Duodenal mucosa (tissue), 2 donors: ENCODE measurements around the gene TLR4.

Experiments used
- H3K27ac ChIP-seq: one replicate; pipeline ENCODE4 v1.7.0; 2013; ENCODE audit warnings: low read depth, low read length
- H3K27me3 ChIP-seq, 2 donors: one replicate each; pipeline ENCODE4 v1.7.0; 2013; ENCODE audit warnings: low read length in 2 of 2, control low read depth in 1 of 2; ENCODE audit not compliant: insufficient read depth in 2 of 2, control insufficient read depth in 1 of 2
- H3K36me3 ChIP-seq, 2 donors: one replicate each; pipeline ENCODE4 v1.7.0; 2013; ENCODE audit warnings: low read length in 2 of 2, control low read depth in 1 of 2; ENCODE audit not compliant: insufficient read depth in 2 of 2, control insufficient read depth in 1 of 2
- H3K4me1 ChIP-seq, 2 donors: one replicate each; pipeline ENCODE4 v1.7.0; 2013; ENCODE audit warnings: low read length in 2 of 2, control low read depth in 1 of 2; ENCODE audit not compliant: insufficient read depth in 2 of 2, control insufficient read depth in 1 of 2
- H3K4me3 ChIP-seq, 2 donors: one replicate each; pipeline ENCODE4 v1.7.0; 2013; ENCODE audit warnings: low read length in 2 of 2, low read depth in 1 of 2
- H3K9ac ChIP-seq, 2 donors: one replicate each; pipeline ENCODE4 v1.7.0; 2013; ENCODE audit warnings: low read length in 2 of 2, low read depth in 1 of 2
- H3K9me3 ChIP-seq, 2 donors: one replicate each; pipeline ENCODE4 v1.7.0; 2013; ENCODE audit warnings: low read length in 2 of 2, control low read depth in 1 of 2; ENCODE audit not compliant: control insufficient read depth in 1 of 2

The TLR4 gene

DNA sequence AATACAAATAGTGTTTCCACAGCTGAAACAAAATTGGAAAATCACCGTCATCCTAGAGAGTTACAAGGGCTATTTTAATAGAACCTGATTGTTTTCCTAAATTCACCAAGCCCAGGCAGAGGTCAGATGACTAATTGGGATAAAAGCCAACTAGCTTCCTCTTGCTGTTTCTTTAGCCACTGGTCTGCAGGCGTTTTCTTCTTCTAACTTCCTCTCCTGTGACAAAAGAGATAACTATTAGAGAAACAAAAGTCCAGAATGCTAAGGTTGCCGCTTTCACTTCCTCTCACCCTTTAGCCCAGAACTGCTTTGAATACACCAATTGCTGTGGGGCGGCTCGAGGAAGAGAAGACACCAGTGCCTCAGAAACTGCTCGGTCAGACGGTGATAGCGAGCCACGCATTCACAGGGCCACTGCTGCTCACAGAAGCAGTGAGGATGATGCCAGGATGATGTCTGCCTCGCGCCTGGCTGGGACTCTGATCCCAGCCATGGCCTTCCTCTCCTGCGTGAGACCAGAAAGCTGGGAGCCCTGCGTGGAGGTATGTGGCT, at the start of gene TLR4:
Gene TLR4, plus strand, starts transcription at position 380 of the 552 bp plus-strand sequence. Its CDS starts 70 bp downstream, at position 450.
- peak within 1 kb of the TSS; percentile 27 for H3K27ac ChIP-seq
- peak within 1 kb of the TSS in 1 of 2 donors; percentile 28 for H3K9ac ChIP-seq
- peaks cover 0 to 10% of the 10 kb centered on the region in 2 donors for H3K4me1 ChIP-seq
- H3K4me3 ChIP-seq = peak within 1 kb of the TSS; percentile 44 to 54
- H3K36me3 ChIP-seq = no peaks in the 10 kb centered on the region
- H3K27me3 ChIP-seq = no peaks in the 10 kb centered on the region
- no peaks in the 10 kb centered on the region for H3K9me3 ChIP-seq

DNA sequence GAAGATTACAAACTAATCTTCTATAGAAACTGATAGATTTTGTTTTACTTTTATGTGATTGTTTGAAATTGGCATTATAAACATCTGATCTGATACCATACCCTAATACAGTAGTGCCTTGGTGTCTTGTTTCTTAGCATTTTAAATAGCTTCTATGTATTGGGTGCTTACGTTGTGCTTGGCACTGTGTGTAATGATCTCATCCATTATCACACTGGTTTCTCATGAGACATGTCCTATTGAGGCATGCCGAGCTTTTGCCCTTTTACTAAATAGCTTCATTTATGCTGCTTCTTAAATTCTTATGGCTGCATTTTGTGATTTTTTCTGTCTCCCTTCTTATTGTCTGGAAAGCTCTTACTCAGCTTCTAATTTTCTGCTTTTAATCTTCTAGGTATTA, 48.2 kb upstream of the TLR4 start:
- Histone ChIP-seq H3K4me1 (no peaks in the 10 kb centered on the region), H3K27me3 (no peaks in the 10 kb centered on the region), H3K4me3 (no peak overlapping the region), H3K36me3 (no peaks in the 10 kb centered on the region), H3K9ac (no peak overlapping the region), H3K27ac (no peak overlapping the region), H3K9me3 (no peaks in the 10 kb centered on the region)

DNA sequence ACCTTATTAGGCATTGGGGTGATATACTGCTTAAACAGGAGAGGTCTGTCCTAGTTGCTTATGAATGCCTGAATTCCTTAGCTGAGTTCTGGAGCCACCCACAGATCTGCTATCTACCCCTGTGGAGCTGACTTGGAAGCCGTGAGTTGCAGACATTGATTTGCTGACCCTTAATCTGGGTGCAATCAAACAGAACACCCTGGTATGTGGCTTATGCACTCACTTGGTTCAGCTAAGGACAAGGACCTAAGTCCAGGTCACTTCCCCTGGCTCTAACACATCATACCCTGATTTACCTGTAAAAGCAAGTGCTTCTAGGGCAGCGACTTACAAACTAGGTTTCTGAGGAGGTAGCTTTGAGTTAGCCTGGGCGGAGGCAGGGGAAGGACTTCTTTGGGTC, 41.6 kb upstream of the TLR4 start:
- H3K27ac ChIP-seq = no peak overlapping the region
- no peaks in the 10 kb centered on the region for H3K27me3 ChIP-seq
- no peaks in the 10 kb centered on the region for H3K36me3 ChIP-seq
- no peak overlapping the region for H3K4me3 ChIP-seq
- H3K4me1 ChIP-seq = no peaks in the 10 kb centered on the region
- no peaks in the 10 kb centered on the region for H3K9me3 ChIP-seq
- H3K9ac ChIP-seq = no peak overlapping the region

DNA sequence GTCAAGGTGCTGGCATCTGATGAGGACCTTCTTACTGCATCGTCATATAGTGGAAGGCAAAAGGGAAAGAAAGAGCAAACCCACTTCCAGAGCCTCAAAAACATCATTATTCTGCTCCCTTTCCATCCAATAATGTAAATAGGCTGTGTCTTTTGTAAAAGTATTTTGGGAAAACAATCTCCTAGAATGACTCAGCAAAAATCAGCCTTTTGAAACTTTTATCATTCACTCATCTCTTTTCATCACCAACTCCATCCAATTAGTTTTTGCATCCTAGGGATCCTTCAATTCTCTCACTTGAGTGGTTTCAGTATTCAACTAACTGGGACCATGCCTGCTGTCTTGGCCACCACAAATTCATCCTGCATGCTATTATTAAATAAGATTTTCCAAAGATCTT, 39.8 kb upstream of the TLR4 start:
- no peak overlapping the region for H3K27ac ChIP-seq
- no peak overlapping the region for H3K4me3 ChIP-seq
- no peak overlapping the region for H3K9ac ChIP-seq
- no peaks in the 10 kb centered on the region for H3K27me3 ChIP-seq
- no peaks in the 10 kb centered on the region for H3K9me3 ChIP-seq
- H3K36me3 ChIP-seq = no peaks in the 10 kb centered on the region
- no peaks in the 10 kb centered on the region for H3K4me1 ChIP-seq

DNA sequence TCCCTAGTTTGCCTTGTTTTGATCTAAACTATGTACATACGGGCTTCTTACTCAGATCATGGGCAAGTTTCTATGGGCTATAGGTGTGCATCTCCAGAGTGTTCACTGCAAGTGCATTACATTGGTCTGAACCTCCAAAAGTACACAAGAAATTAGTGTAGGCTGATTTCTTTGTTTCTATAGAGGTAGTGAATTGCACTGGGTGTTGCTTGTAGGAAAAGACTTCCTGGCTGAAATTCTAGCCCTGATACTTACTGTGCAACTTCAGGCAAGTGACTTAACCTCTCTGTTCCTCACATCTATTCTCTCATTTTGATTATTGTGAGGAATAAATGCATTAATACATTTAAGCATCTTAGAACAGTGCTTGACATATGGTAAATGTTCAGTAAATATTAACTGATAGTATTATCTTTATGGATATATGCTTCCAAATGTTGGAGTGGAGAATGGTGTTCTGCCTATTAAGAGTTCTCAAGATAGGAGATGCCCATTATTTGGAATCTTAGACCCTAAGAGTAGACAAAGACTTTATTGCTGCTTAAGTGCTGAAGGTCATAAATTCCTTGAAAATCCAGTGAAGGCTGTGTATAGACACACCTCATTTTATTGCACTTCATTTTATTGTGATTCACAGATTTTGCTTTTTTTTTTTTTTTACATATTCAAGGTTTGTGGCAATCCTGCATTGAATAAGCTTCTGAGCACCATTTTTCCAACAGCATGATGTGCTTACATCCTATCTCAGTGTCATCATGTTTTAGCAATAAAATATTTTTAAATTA, 38.4 kb upstream of the TLR4 start:
- no peak overlapping the region for H3K27ac ChIP-seq
- H3K9me3 ChIP-seq = no peaks in the 10 kb centered on the region
- H3K4me1 ChIP-seq = no peaks in the 10 kb centered on the region
- H3K4me3 ChIP-seq = no peak overlapping the region
- no peaks in the 10 kb centered on the region for H3K27me3 ChIP-seq
- H3K9ac ChIP-seq = no peak overlapping the region
- H3K36me3 ChIP-seq = no peaks in the 10 kb centered on the region

DNA sequence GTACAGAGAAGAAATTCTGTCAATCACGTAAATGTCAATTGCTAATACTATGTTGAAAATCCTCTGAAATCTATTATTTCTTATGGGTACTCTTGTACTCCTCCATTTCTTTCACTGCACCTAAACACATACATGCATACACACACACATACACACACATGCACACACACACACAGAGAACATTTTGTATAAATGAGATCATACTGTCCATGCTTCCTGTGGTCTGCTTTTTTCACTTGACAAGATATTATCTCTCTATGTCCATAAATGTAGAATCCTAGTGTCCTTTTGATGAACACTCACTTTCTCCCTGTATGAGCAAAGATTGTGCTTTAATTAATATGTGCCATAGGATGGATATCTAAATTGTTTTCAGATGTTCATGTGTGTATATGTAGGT, 32.7 kb upstream of the TLR4 start:
- no peak overlapping the region for H3K4me3 ChIP-seq
- no peaks in the 10 kb centered on the region for H3K27me3 ChIP-seq
- no peak overlapping the region for H3K9ac ChIP-seq
- no peak overlapping the region for H3K27ac ChIP-seq
- H3K4me1 ChIP-seq = no peaks in the 10 kb centered on the region
- H3K36me3 ChIP-seq = no peaks in the 10 kb centered on the region
- H3K9me3 ChIP-seq = no peaks in the 10 kb centered on the region

DNA sequence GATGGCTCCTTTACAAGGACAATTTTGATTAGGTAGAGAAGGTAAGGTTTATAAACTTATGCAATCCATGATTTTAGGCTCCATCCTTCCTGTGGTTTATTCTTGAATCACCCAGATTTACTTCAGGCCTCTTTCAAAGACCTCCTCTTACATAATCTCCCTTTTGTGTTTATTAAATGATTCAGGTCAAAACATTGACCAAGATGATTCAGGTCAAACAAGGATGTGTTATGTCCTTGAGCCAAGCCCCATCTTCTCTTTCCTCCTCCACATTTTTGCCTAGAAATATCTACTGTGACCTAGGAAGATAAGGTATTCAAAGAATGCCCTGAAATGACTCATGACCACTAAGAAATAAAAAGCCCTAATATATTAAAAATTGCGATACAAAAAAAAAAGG, 31.8 kb upstream of the TLR4 start:
- no peaks in the 10 kb centered on the region for H3K9me3 ChIP-seq
- no peak overlapping the region for H3K9ac ChIP-seq
- no peaks in the 10 kb centered on the region for H3K27me3 ChIP-seq
- no peak overlapping the region for H3K27ac ChIP-seq
- no peak overlapping the region for H3K4me3 ChIP-seq
- no peaks in the 10 kb centered on the region for H3K36me3 ChIP-seq
- no peaks in the 10 kb centered on the region for H3K4me1 ChIP-seq

DNA sequence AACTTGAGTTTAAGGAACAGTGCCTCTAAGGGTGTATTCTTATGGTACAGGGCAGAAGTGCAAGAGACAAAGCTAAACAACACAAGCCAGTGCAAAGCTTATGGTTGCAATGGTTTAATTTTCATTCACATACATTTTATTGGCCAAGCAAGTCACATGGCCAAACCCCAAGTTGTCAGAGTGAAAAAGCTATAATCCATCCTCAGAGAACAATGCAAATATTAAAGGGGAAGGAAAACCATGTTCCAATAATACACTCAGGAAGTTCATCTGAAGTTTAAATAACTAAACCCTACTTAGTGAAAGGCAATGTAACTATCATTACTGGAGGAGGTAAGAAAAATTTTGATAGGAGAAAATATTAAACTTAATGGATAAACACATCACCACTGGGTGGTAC, 26.6 kb upstream of the TLR4 start:
- no peaks in the 10 kb centered on the region for H3K36me3 ChIP-seq
- no peaks in the 10 kb centered on the region for H3K27me3 ChIP-seq
- peaks cover 0 to 10% of the 10 kb centered on the region in 2 donors for H3K4me1 ChIP-seq
- H3K4me3 ChIP-seq = no peak overlapping the region
- H3K9ac ChIP-seq = no peak overlapping the region
- H3K27ac ChIP-seq = no peak overlapping the region
- H3K9me3 ChIP-seq = no peaks in the 10 kb centered on the region

DNA sequence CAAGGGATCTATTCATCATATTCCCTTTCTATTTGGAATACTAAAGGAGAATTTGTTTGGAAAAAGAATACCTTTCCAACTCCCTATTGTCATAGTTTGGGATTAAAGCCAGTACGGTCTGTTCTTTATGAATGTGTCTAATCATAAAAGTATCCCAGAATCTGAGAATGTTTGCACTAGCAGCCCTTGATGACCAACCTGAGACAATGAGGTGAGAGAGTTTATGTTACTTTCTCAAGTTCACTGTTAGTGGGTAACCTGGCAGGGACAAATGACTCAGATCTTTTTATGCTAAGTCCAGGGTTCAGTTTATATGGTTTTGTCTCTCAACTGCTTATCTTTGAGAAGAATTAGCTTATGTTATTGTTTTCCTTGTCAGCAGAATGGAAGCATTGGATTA, 25.3 kb upstream of the TLR4 start:
- H3K4me1 ChIP-seq = peaks cover 0 to 10% of the 10 kb centered on the region in 2 donors
- H3K4me3 ChIP-seq = no peak overlapping the region
- H3K27me3 ChIP-seq = no peaks in the 10 kb centered on the region
- H3K9ac ChIP-seq = no peak overlapping the region
- no peaks in the 10 kb centered on the region for H3K36me3 ChIP-seq
- H3K9me3 ChIP-seq = no peaks in the 10 kb centered on the region
- H3K27ac ChIP-seq = no peak overlapping the region

DNA sequence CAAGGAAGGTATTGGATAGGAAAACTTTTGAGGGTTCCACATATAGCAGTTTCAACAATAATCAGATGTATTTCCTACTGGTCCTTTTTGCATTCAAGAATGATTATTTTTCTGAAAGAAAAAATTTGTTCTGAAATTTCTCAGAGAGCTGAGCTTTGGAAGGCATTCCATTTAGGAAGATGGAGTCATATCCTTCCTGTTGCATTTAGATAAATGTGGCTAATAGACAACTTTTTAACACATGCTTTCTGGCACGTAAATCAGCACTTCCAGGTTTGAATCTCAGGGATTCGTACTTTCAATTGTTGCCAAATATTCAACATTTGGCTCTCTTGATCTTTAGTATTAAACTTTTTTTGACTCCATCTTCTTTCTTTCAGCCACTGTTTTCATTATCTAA, 24.8 kb upstream of the TLR4 start:
- Histone ChIP-seq H3K4me3 (no peak overlapping the region), H3K27ac (no peak overlapping the region), H3K36me3 (no peaks in the 10 kb centered on the region), H3K27me3 (no peaks in the 10 kb centered on the region), H3K4me1 (peaks cover 0 to 10% of the 10 kb centered on the region in 2 donors), H3K9me3 (no peaks in the 10 kb centered on the region), H3K9ac (no peak overlapping the region)
